Mesenchymal stem cell (in vitro differentiated cells and primary cell): ENCODE measurements around the gene EXOC4.

Experiments used
- DNase-seq: peaks from one replicate; pipeline ENCODE4 v3.0.0-alpha.2; 2013
- H2AFZ ChIP-seq: one replicate; pipeline ENCODE4 v1.6.1; 2013; ENCODE audit warnings: low read depth, mild to moderate bottlenecking, control low read depth, inconsistent platforms, low read length, moderate library complexity
- H2AK5ac ChIP-seq: 2 replicates; pipeline ENCODE4 v1.6.1; 2013; ENCODE audit warnings: low read length, moderate library complexity, mild to moderate bottlenecking, inconsistent platforms; ENCODE audit not compliant: severe bottlenecking
- H2BK120ac ChIP-seq: one replicate; pipeline ENCODE4 v1.6.1; 2013; ENCODE audit warnings: low read depth, mild to moderate bottlenecking, inconsistent platforms, low read length, moderate library complexity
- H2BK12ac ChIP-seq, 2 experiments: one replicate each; pipeline ENCODE4 v1.6.1; 2013; ENCODE audit warnings: inconsistent platforms in 2 of 2, low read length in 2 of 2, mild to moderate bottlenecking in 2 of 2, moderate library complexity in 2 of 2, control low read depth in 1 of 2
- H2BK15ac ChIP-seq: one replicate; pipeline ENCODE4 v1.6.1; 2013; ENCODE audit warnings: mild to moderate bottlenecking, low read depth, inconsistent platforms; ENCODE audit not compliant: poor library complexity, severe bottlenecking
- H2BK5ac ChIP-seq: 2 replicates; pipeline ENCODE4 v1.6.1; 2013; ENCODE audit warnings: low read depth, mild to moderate bottlenecking, low read length, control low read depth, inconsistent platforms; ENCODE audit not compliant: poor library complexity, severe bottlenecking
- H3K14ac ChIP-seq, 2 experiments: one replicate each; pipeline ENCODE4 v1.6.1; 2013; ENCODE audit warnings: inconsistent platforms in 2 of 2, low read length in 2 of 2, control low read depth in 1 of 2, mild to moderate bottlenecking in 1 of 2, moderate library complexity in 1 of 2
- H3K18ac ChIP-seq, 2 experiments: one replicate each; pipeline ENCODE4 v1.6.1; 2013; ENCODE audit warnings: inconsistent platforms in 2 of 2, low read length in 2 of 2, control low read depth in 1 of 2, low read depth in 1 of 2, mild to moderate bottlenecking in 1 of 2
- H3K23ac ChIP-seq, 2 experiments: one replicate each; pipeline ENCODE4 v1.6.1; 2013; ENCODE audit warnings: inconsistent platforms in 2 of 2, low read length in 2 of 2, mild to moderate bottlenecking in 2 of 2, moderate library complexity in 2 of 2, control low read depth in 1 of 2
- H3K27ac ChIP-seq: 2 replicates; pipeline ENCODE4 v1.5.1; 2013; ENCODE audit warnings: mild to moderate bottlenecking, moderate library complexity, low read length, control low read depth, inconsistent platforms; ENCODE audit not compliant: poor library complexity, severe bottlenecking
- H3K27me3 ChIP-seq, 2 experiments: 2 replicates each; pipeline versions ENCODE4 v1.6.1 to v1.7.0; 2013; ENCODE audit warnings: low read length in 2 of 2, mild to moderate bottlenecking in 2 of 2, moderate library complexity in 2 of 2, control low read depth in 1 of 2, inconsistent platforms in 1 of 2; ENCODE audit not compliant: control insufficient read depth in 1 of 2, insufficient read depth in 1 of 2
- H3K36me3 ChIP-seq, 2 experiments: 2 replicates each; pipeline versions ENCODE4 v1.6.1 to v1.7.0; 2013; ENCODE audit warnings: low read length in 2 of 2, control low read depth in 1 of 2, inconsistent platforms in 1 of 2, low read depth in 1 of 2, mild to moderate bottlenecking in 1 of 2; ENCODE audit not compliant: insufficient read depth in 2 of 2, control insufficient read depth in 1 of 2
- H3K4ac ChIP-seq, 2 experiments: one replicate each; pipeline ENCODE4 v1.6.1; 2013; ENCODE audit warnings: inconsistent platforms in 2 of 2, low read length in 2 of 2, mild to moderate bottlenecking in 2 of 2, moderate library complexity in 2 of 2, control low read depth in 1 of 2, low read depth in 1 of 2
- H3K4me1 ChIP-seq: 2 replicates; pipeline ENCODE4 v1.6.1; 2013; ENCODE audit warnings: low read depth, low read length, control low read depth; ENCODE audit not compliant: control insufficient read depth, insufficient read depth
- H3K4me2 ChIP-seq: 2 replicates; pipeline ENCODE4 v1.6.1; 2013; ENCODE audit warnings: low read length, mild to moderate bottlenecking, inconsistent platforms; ENCODE audit not compliant: poor library complexity, severe bottlenecking
- H3K4me3 ChIP-seq, 2 experiments: 2 replicates each; pipeline versions ENCODE4 v1.5.1 to v1.7.0; 2013; ENCODE audit warnings: low read length in 2 of 2, mild to moderate bottlenecking in 2 of 2, control low read depth in 1 of 2, low read depth in 1 of 2; ENCODE audit not compliant: insufficient read depth in 1 of 2
- H3K79me1 ChIP-seq: replicated peaks from 2 replicates; pipeline ENCODE4 v1.6.1; 2013; ENCODE audit warnings: mild to moderate bottlenecking, control low read depth, low read length, inconsistent platforms; ENCODE audit not compliant: poor library complexity, severe bottlenecking
- H3K9ac ChIP-seq: 2 replicates; pipeline ENCODE4 v1.7.0; 2013; ENCODE audit warnings: mild to moderate bottlenecking, low read length, moderate library complexity
- H3K9me3 ChIP-seq: 2 replicates; pipeline ENCODE4 v1.7.0; 2013; ENCODE audit warnings: mild to moderate bottlenecking, low read length; ENCODE audit not compliant: control insufficient read depth
- H4K8ac ChIP-seq: one replicate; pipeline ENCODE4 v1.6.1; 2013; ENCODE audit warnings: inconsistent platforms, mild to moderate bottlenecking, low read length, moderate library complexity
- H4K91ac ChIP-seq: one replicate; pipeline ENCODE4 v1.6.1; 2013; ENCODE audit warnings: mild to moderate bottlenecking, low read length, inconsistent platforms
- WGBS: methylation state at CpG from one replicate; pipeline ENCODE4 v1.1.7; 2013; ENCODE audit warnings: mixed read lengths; 5-methylcytosine and 5-hydroxymethylcytosine counted together

EXOC4 gene

GRCh38 chr7:133408212-133408611, 155.3 kb downstream of the EXOC4 start:
- Histone ChIP-seq H3K36me3 (no peaks in the 10 kb centered on the region), H3K27me3 (no peaks in the 10 kb centered on the region), H3K18ac (no peak overlapping the region), H3K14ac (no peak overlapping the region), H4K8ac (no peak overlapping the region), H3K4me2 (no peak overlapping the region), H2AK5ac (no peak overlapping the region), H2BK12ac (no peak overlapping the region), H4K91ac (no peak overlapping the region), H2BK5ac (no peak overlapping the region), H2AFZ (no peak overlapping the region), H2BK15ac (no peak overlapping the region), H3K9me3 (no peaks in the 10 kb centered on the region), H3K9ac (no peak overlapping the region), H3K79me1 (peaks cover 28% of the 10 kb centered on the region), H3K4me1 (no peaks in the 10 kb centered on the region), H3K23ac (no peak overlapping the region), H3K4ac (no peak overlapping the region), H3K4me3 (no peak overlapping the region), H3K27ac (no peak overlapping the region), H2BK120ac (no peak overlapping the region)
- 98% methylated on average over 1 of the region's 2 CpGs for WGBS
- no peak for DNase-seq

GRCh38 chr7:133409421-133409820, 156.5 kb downstream of the EXOC4 start:
- Histone ChIP-seq H3K9ac (no peak overlapping the region), H2BK120ac (no peak overlapping the region), H3K18ac (no peak overlapping the region), H2BK5ac (no peak overlapping the region), H3K23ac (no peak overlapping the region), H2BK15ac (no peak overlapping the region), H3K4me1 (no peaks in the 10 kb centered on the region), H2AK5ac (no peak overlapping the region), H3K79me1 (peaks cover 25% of the 10 kb centered on the region), H3K4me3 (no peak overlapping the region), H3K9me3 (no peaks in the 10 kb centered on the region), H3K4me2 (no peak overlapping the region), H3K4ac (no peak overlapping the region), H3K27me3 (no peaks in the 10 kb centered on the region), H4K91ac (no peak overlapping the region), H2BK12ac (no peak overlapping the region), H4K8ac (no peak overlapping the region), H2AFZ (no peak overlapping the region), H3K36me3 (no peaks in the 10 kb centered on the region), H3K14ac (no peak overlapping the region), H3K27ac (no peak overlapping the region)
- DNase-seq, result no peak
- 71% methylated on average over 1 of the region's 2 CpGs for WGBS

DNA sequence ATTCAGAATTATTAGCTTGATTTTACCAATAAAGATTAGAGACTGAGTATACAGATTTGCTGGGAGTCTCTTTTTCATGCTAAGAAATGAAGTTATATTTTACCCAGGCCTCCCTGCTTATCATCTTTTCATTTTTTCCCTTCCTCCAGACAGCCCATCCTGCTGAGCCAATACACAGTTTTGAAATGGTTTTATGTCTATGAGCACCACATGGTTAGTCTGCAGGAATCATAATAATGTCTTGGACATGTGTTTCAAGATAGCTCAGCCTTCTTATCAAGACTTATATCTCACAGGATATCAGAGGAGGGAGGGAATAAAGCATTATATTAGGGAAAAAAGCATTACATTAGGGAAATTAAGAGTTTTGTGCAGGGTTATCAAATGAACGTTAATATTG, 157.1 kb downstream of the EXOC4 start:
- Histone ChIP-seq H3K27me3 (no peaks in the 10 kb centered on the region), H3K79me1 (peaks cover 23% of the 10 kb centered on the region), H3K9ac (no peak overlapping the region), H2AFZ (no peak overlapping the region), H2BK5ac (no peak overlapping the region), H3K4me2 (no peak overlapping the region), H2BK120ac (no peak overlapping the region), H2BK15ac (no peak overlapping the region), H3K4me1 (no peaks in the 10 kb centered on the region), H3K14ac (no peak overlapping the region), H2BK12ac (no peak overlapping the region), H3K36me3 (no peaks in the 10 kb centered on the region), H3K27ac (no peak overlapping the region), H3K9me3 (no peaks in the 10 kb centered on the region), H3K23ac (no peak overlapping the region), H3K4ac (no peak overlapping the region), H4K91ac (no peak overlapping the region), H2AK5ac (no peak overlapping the region), H3K18ac (no peak overlapping the region), H3K4me3 (no peak overlapping the region), H4K8ac (no peak overlapping the region)
- WGBS, result 100% methylated on average over 1 of the region's 1 CpG
- DNase-seq, result no peak

DNA sequence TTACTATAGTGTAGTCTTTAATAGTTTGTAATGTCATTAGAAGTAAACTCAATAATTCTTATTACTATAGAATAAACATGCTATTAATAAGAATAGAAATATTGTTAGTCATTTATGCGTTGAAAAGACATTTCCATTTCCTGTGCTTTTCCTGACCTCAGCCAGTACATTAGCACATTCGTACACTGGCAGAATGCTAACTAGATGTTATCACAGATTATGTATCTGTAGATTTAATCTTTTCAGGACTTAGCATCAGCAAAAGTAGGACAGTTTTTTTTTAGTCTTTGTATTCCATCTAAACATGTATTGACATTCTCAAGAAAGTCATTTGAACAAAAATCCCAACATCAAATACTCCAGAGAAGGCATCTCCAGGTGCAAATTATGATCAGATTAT, 158.5 kb downstream of the EXOC4 start:
- no peak overlapping the region for H3K14ac ChIP-seq
- H3K4me3 ChIP-seq, result no peak overlapping the region
- no peak overlapping the region for H3K23ac ChIP-seq
- H4K8ac ChIP-seq, result no peak overlapping the region
- no peaks in the 10 kb centered on the region for H3K36me3 ChIP-seq
- H2BK120ac ChIP-seq, result no peak overlapping the region
- H2BK15ac ChIP-seq, result no peak overlapping the region
- H3K9me3 ChIP-seq, result no peaks in the 10 kb centered on the region
- no peak overlapping the region for H2BK5ac ChIP-seq
- H3K4me2 ChIP-seq, result no peak overlapping the region
- H3K18ac ChIP-seq, result no peak overlapping the region
- no peak overlapping the region for H3K4ac ChIP-seq
- H3K4me1 ChIP-seq, result no peaks in the 10 kb centered on the region
- no peaks in the 10 kb centered on the region for H3K27me3 ChIP-seq
- H2BK12ac ChIP-seq, result no peak overlapping the region
- H2AK5ac ChIP-seq, result no peak overlapping the region
- no peak overlapping the region for H3K27ac ChIP-seq
- no peak overlapping the region for H3K9ac ChIP-seq
- no CpG with 5 or more reads among the region's 2 CpGs for WGBS
- peaks cover 23% of the 10 kb centered on the region for H3K79me1 ChIP-seq
- no peak for DNase-seq
- H4K91ac ChIP-seq, result no peak overlapping the region
- H2AFZ ChIP-seq, result no peak overlapping the region
